Stomach (tissue), 9 donors: ENCODE results near the gene HS6ST1. TPM values are rescaled to one million over a fixed set of nuclear protein-coding genes. Genes with fewer than 3 reads are reported as not detected.
A peak's percentile ranks its signal among the peaks of the same experiment; 100 is the strongest.

Experiments used
- DNase-seq, 2 donors: peaks; one replicate each; pipeline versions ENCODE4 v3.0.0 to v3.0.0-alpha.2; 2013 to 2019
- H3K27ac ChIP-seq, 5 donors: fragments of 200-600 bp in 4 of 5; sonication (generic) in 4 of 5; one replicate each; pipeline ENCODE4 v1.5.1; 2013 to 2019; ENCODE audit warnings: mild to moderate bottlenecking in 1 of 5, moderate library complexity in 1 of 5
- H3K27me3 ChIP-seq, 3 donors: fragments of 200-600 bp; sonication (generic); one replicate each; pipeline ENCODE4 v1.5.1; 2017 to 2019; ENCODE audit warnings: mixed run types in 1 of 3
- H3K36me3 ChIP-seq, 4 donors: fragments of 200-600 bp; sonication (generic); 1 replicate in 3 of 4; 2 replicates in 1 of 4; pipeline ENCODE4 v1.5.1; 2016 to 2019
- H3K4me1 ChIP-seq, 4 donors: fragments of 200-600 bp; sonication (generic); one replicate each; pipeline ENCODE4 v1.5.1; 2016 to 2019
- H3K4me3 ChIP-seq, 4 donors: fragments of 200-600 bp; sonication (generic) in 3 of 4; one replicate each; pipeline ENCODE4 v1.5.1; 2016 to 2019; ENCODE audit warnings: mild to moderate bottlenecking in 1 of 4
- H3K9me3 ChIP-seq, 4 donors: fragments of 200-600 bp; sonication (generic); one replicate each; pipeline ENCODE4 v1.5.1; 2016 to 2019
- CTCF ChIP-seq, 7 experiments: fragments of 450-650 bp in 4 of 7; fragments of 200-600 bp in 3 of 7; sonication (generic) in 3 of 7; IDR thresholded peaks; one replicate each; pipeline ENCODE4 v1.5.1; 2016 to 2019; ENCODE audit warnings: antibody characterized with exemption in 7 of 7, control low read depth in 2 of 7, mild to moderate bottlenecking in 1 of 7
- EP300 ChIP-seq: sonication (generic); formaldehyde crosslinking; IDR thresholded peaks from one replicate; pipeline ENCODE4 v1.6.1; 2017; ENCODE audit warnings: antibody characterized with exemption
- POLR2A ChIP-seq, 4 donors: fragments of 450-650 bp; IDR thresholded peaks; one replicate each; pipeline ENCODE4 v1.6.1; 2016; ENCODE audit warnings: antibody characterized with exemption in 4 of 4, control low read depth in 2 of 4, mild to moderate bottlenecking in 1 of 4, moderate library complexity in 1 of 4
- POLR2AphosphoS5 ChIP-seq, 3 donors: sonication (generic); formaldehyde crosslinking; IDR thresholded peaks; one replicate each; pipeline ENCODE4 v1.6.1; 2016; ENCODE audit warnings: antibody characterized with exemption in 3 of 3
- WGBS, 5 donors: extraction: QIAGEN DNeasy Blood & Tissue Kit in 3 of 5; methylation state at CpG; one replicate each; pipeline versions ENCODE4 v1.1.5 to v1.1.7; 2013 to 2018; 5-methylcytosine and 5-hydroxymethylcytosine counted together
- intact Hi-C: fragments of 100-400 bp; cut with DNase I; formaldehyde crosslinking; loops from one replicate; pipeline ENCODE4 v1.15.1; 2023; ENCODE audit warnings: low total_unique reads
- polyA plus RNA-seq, 3 donors: library from polyadenylated mRNA; stranded (reverse); fragments of 200-250 nt; gene quantifications; one replicate each; pipeline ENCODE4 v1.2.3, GENCODE V29; 2013
- total RNA-seq, 5 donors: library from RNA; depleted of rRNA; stranded (reverse); fragments of >200 nt; gene quantifications; one replicate each; pipeline versions ENCODE4 v1.1.0 to v1.2.3, GENCODE V29; 2014 to 2016
- donor health status: healthy with polysubstance abuse.
- donor health status: Bipolar disorder and iron deficiency.
- donor health status: healthy.

Gene HS6ST1
- total and polyA plus RNA-seq, 8 donors: 2.9 to 178 (median 12.8) TPM

- Histone ChIP-seq H3K9me3 (no peaks in the 10 kb centered on the region), H3K36me3 (peaks cover 0 to 26% (median 11%) of the 10 kb centered on the region in 4 donors), H3K4me1 (peaks cover 23 to 55% (median 42%) of the 10 kb centered on the region in 4 donors), H3K27me3 (no peaks in the 10 kb centered on the region), H3K4me3 (no peak overlapping the region), H3K27ac (peak overlapping the region in 2 of 5 donors; percentile 20 to 29)
- intact Hi-C loops: no loop called here
- peak in 1 of 2 donors; percentile 47 for DNase-seq
- TF ChIP-seq EP300: no peak
- no peak for TF ChIP-seq POLR2AphosphoS5 (IDR thresholded peaks at IDR 0.05)
- no peak for TF ChIP-seq POLR2A (IDR thresholded peaks at IDR 0.05)
- 66 to 93% (median 71%) methylated on average over 2 to 5 of the region's 5 CpGs for WGBS, 5 donors
These were observed 37.8 kb downstream of the HS6ST1 start for GRCh38 chr2:128280901-128281321.

GRCh38 chr2:128280158-128280871 lies 38.4 kb downstream of the HS6ST1 start:
- no peak overlapping the region for H3K4me3 ChIP-seq
- peak in 1 of 2 donors; percentile 23 for DNase-seq
- intact Hi-C loops: no loop called here
- H3K27ac ChIP-seq: peak overlapping the region in 3 of 5 donors; percentile 17 to 29 (median 20)
- H3K9me3 ChIP-seq: peaks cover 0 to 5% (median 0%) of the 10 kb centered on the region in 4 donors
- H3K4me1 ChIP-seq: peaks cover 23 to 55% (median 39%) of the 10 kb centered on the region in 4 donors
- H3K27me3 ChIP-seq: no peaks in the 10 kb centered on the region
- 66 to 84% (median 75%) methylated on average over 10 to 12 of the region's 12 CpGs for WGBS, 5 donors
- peaks cover 4 to 32% (median 15%) of the 10 kb centered on the region in 4 donors for H3K36me3 ChIP-seq
- TF ChIP-seq EP300 (no peak), POLR2AphosphoS5 (IDR thresholded peaks at IDR 0.05) (no peak), POLR2A (IDR thresholded peaks at IDR 0.05) (no peak), CTCF (IDR thresholded peaks at IDR 0.05) (no peak)

GRCh38 chr2:128279786-128280157 lies 38.9 kb downstream of the HS6ST1 start:
- no peak for TF ChIP-seq EP300
- TF ChIP-seq CTCF (IDR thresholded peaks at IDR 0.05): no peak
- TF ChIP-seq POLR2A (IDR thresholded peaks at IDR 0.05): no peak
- no peak for TF ChIP-seq POLR2AphosphoS5 (IDR thresholded peaks at IDR 0.05)
- 69 to 83% (median 82%) methylated on average over 10 to 11 of the region's 11 CpGs for WGBS, 5 donors
- peak overlapping the region in 1 of 5 donors; percentile 29 for H3K27ac ChIP-seq
- intact Hi-C loops: no loop called here
- peaks cover 4 to 37% (median 17%) of the 10 kb centered on the region in 4 donors for H3K36me3 ChIP-seq
- H3K9me3 ChIP-seq: peaks cover 0 to 10% (median 0%) of the 10 kb centered on the region in 4 donors
- DNase-seq: peak in 1 of 2 donors; percentile 1
- H3K4me3 ChIP-seq: no peak overlapping the region
- H3K27me3 ChIP-seq: no peaks in the 10 kb centered on the region
- peaks cover 23 to 55% (median 38%) of the 10 kb centered on the region in 4 donors for H3K4me1 ChIP-seq

- H3K4me1 ChIP-seq: peaks cover 23 to 53% (median 36%) of the 10 kb centered on the region in 4 donors
- intact Hi-C loops: no loop called here
- no peak for TF ChIP-seq POLR2AphosphoS5 (IDR thresholded peaks at IDR 0.05)
- TF ChIP-seq POLR2A (IDR thresholded peaks at IDR 0.05): no peak
- no peak for TF ChIP-seq CTCF (IDR thresholded peaks at IDR 0.05)
- no peak for TF ChIP-seq EP300
- DNase-seq: no peak
- H3K36me3 ChIP-seq: peaks cover 4 to 45% (median 19%) of the 10 kb centered on the region in 4 donors
- 73 to 94% (median 87%) methylated on average over 7 of the region's 7 CpGs for WGBS, 5 donors
- H3K9me3 ChIP-seq: peaks cover 0 to 18% (median 3%) of the 10 kb centered on the region in 4 donors
- no peak overlapping the region for H3K4me3 ChIP-seq
- no peaks in the 10 kb centered on the region for H3K27me3 ChIP-seq
- no peak overlapping the region for H3K27ac ChIP-seq
These were observed 39.7 kb downstream of the HS6ST1 start for GRCh38 chr2:128279009-128279408.
